NCI-H748 treated with DMSO at 0.1 percent for 48 hours (cell line): ENCODE results near the gene CHID1.

Experiments
- DNase-seq: peaks from one replicate; lab custom pipeline; 2025; lab: John Stamatoyannopoulos, UW

Gene CHID1

DNA sequence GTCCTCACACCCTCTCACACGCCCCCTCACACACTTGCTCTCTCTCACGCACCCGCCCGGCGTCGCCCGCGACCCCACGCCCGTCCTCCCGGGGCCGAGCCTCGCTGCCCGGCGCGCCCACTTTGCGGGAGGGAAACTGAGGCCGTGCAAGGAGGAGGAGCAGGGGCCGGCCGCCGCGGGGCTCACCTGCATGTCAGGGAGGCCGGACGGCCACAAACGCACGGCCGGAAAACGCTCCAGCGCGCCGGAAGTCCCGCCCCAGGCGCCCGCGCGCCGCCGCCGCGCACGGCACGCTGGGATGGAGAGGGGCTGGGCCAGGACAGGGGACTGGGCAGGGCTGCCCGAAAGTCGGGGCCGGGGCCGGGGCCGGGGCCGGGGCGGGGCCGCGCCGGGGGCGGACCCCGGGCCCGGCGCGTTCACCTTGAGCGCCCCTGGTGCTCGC, at the start of gene CHID1:
CHID1 (minus strand) TSS at position 222 of the 442 bp plus-strand sequence. CDS start 5,994 bp downstream, outside the sequence.
- DNase-seq, result peak; percentile 63

DNA sequence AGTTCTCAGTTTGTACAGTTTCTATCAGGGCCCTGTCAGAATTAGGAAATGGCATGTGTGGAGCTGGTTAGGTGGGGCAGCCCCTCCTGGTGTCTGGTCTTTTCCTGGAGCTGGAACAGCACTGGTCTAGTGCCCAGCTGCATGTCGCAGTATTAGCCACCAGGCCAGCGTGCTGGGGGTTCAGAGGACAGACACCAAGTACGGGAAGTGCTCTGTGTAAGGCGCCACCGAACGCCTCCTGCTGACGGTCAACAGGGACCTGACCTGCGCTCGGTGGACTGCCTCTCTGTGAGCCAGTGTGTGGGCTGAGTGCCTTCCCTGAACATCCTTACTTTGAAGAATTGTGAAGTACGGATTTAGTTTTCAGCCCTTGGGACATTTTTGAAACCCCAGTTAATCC, 49.0 kb upstream of the CHID1 start:
- no peak for DNase-seq

DNA sequence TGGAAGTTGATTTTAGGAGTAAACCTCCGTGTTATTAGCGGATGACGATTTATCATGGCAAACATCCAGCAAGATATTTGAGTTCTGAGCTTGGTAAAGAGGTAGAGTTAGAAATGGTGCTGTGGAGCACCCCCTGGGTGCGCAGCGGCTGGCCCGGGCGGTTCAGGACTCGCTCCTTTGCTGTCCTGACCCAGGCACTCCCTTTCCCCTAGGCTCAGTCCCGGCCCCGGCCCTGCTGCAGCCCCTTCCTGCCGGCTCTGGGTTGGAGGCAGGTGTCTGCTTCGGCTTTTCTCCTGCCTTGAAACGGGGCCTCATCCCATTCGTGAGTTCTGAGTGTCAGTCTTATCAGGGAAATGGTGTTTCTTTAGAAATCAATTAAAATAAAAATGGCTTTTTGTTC, 48.4 kb upstream of the CHID1 start:
- no peak for DNase-seq

DNA sequence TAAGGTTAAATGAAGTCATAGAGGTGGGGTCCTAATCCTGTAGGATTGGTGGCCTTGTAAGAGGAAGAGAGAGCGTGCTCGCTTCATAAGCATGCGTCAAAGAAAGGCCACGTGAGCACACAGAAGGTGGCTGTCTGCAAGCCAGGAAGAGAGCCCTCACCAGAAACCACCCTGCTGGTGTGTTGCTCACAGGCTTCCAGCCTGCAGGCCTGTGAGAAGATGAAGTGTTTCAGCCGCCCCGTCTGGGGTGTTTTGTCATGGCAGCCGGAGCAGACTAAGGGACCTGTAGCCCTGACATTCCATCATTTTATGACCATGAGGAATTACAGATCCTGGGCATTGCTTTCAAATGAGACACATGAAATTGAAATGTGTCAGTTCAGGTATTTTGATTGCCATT, 47.5 kb upstream of the CHID1 start:
- no peak for DNase-seq

DNA sequence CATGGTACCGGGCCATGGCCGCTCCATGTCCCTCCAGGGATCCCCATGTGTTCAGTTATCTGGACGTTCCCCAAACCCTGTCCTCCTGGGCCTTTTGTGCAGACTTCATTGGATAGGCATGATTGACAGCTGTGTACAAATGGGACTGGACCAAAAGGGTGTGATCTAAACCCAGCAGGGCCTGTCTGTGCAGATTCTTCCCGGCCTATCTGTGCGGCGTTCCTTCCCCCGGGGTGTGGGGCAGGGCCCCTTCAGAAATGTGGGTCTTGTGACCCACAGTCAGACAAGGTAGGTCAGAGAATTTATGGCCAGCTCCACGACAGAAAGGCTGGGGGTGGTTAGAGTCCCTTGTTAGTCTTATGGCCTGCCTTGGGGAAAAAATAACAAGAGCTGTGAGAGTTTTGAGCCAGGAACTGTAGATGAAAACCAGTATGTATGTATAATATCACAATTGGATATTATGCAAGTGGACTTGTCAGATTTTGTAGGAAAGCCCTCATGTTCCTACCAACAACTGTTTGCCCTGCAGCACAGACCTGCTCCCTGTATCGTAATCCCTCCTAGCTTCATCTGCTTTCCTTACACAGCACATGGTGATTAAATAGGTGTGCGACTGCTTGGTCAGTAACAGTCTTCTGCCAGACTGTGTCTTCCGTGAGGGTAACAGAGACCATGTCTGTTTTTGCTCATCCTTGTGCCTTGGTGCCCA, 46.8 kb upstream of the CHID1 start:
- DNase-seq, result no peak

DNA sequence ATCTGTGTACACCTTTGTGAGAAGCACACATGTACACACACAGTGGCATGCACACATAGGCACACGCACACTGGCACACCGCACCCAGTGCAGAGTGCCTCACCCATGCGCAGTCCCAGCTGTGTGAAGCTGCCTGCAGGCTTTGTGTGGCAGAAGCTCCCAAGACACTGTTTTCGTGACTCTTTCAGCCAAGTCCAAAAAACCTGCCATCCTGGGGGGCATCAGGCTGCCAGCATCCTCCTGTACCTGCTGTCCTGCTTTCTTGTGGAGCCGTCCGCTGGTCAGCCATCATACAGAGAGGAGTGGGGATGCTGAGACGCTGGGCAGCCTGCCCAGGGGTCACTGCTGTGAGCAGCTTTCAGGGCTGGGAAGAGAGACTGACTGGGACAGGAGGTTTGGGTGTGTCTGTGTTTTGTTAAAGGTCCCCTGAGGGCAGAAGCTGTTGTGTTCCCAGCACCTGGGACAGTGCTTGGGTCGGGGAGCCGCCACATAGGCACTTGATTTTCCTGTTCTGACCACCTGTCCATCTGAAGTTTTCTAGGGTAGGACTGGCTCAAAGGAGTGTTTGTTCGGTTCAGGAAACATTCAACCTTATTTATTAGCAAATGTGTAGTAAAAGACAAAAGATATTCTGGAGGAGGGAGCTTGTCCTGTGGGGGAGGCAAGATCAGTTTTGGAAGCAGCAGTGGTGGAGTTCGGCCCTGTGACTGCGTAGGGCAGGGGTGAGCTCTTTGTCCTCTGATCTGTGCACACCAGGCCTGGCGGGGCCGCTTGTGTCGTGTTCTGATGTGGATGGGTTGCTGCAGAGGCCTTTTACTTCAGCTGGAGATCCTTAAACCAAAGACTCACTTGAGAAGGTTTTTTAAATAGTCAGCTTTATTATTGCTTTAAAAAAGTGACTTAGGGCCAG, 44.8 kb upstream of the CHID1 start:
- DNase-seq, result no peak

DNA sequence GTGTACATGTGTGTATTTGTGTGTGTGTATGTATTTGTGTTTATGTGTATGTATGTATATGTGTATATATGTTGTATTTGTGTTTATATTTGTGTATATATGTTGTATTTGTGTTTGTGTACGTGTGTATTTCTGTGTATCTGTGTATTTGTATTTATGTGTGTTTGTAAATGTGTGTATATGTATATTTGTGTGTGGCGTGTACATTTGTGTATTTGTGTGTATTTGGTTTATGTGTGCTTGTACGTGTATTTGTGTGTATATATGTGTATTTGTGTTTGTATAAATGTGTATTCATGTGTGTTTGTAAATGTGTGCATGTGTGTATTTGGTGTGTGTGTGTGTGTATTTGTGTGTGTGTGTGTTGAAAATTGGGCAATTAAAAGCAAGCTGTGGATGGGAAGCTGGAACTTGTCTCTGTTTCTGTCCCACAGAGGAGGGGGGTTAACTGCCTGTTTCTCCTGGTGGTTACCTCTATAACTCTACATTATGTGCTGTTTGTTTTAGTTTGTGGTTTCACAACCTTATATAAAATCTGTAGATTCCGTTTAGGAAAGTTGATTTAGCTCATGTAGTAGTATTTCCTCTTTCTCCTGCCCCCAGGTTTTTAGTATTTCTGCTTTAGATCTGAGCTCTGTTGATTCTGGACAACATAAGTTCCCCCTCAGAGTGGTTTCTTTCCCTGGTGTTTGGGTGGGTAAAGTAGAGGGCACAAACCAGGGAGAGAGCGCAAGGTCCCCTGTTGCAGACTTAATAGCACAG, 44.0 kb upstream of the CHID1 start:
- no peak for DNase-seq

DNA sequence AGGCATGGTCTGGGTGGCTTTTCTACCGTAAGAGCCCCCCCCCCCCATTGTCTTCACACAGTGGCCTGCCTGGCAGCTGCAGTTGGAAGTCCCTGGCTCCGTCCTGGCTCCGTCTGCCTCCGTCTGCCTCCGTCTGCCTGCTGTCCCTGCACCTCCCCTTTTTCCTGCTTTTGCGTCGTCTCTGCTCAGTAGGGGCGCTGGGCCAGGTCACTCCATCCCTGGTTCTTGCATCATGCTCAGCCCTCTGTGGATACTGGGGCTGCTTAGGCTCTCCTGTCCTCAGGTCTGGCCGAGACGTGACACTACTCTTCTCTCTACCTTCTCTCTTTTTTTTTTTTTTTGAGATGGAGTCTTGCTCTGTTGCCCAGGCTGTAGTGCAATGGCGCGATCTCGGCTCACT, 42.9 kb upstream of the CHID1 start:
- no peak for DNase-seq

DNA sequence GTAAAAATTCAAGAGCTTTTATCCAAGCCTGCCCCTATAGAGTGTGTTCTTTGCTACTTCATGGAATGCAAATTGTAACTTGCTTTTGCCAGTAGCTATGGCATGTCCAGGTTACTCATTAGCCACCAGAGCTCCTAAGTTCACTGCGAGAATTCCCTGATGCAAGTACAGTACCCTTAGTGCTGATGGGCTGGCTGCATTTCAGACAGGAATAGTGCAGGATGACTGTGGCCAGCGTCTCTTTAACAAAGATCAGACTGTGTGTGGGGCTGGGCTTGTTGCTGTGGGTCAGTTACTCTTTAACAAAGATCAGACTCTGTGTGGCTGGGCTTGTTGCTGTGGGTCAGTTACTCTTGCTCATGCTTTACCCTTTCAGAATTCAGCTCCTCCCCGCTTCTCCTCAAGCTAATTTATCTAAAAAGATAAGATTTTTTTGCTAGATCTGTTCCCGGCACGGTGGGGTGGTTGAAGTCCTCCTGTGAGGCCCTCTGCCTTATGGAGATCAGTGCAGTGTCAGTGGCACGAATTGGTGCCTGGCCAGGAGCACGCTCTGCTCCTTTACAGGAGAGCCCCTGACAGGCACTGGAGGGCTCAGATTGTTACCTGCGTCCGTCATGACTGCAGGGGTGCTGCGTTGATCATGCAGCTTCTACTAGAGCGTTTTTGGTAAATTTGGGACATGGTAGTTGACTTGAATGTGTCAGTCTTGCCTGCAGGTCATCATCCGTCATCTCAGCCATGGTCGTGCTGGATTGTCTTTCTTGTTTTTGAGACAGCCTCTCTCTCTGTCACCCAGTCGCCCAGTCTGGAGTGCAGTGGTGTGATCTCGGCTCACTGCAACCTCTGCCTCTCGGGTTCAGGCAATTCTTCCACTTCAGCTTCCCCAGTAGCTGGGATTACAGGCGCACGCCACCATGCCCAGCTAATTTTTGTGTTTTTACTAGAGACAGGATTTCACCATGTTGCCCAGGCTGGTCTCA, 42.1 kb upstream of the CHID1 start:
- no peak for DNase-seq

DNA sequence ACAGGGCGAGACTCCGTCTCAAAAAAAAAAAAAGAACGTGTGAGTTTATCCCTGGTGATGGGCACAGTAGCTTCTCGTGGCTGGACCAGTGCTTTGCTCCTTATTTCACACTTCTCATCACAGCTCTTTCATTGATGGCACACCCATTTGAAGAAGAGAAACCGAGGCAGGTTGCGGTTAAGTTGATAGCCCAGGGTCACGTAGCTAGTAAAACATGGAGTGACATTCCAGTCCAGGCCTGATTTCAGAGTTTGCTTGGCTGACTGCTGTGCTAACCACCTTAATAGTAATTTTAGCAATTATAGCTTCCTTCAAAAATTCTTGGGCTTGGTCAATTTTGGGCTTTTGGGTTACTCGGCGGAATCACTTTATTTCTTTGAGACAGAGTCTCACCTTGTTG, 40.9 kb upstream of the CHID1 start:
- DNase-seq, result no peak

DNA sequence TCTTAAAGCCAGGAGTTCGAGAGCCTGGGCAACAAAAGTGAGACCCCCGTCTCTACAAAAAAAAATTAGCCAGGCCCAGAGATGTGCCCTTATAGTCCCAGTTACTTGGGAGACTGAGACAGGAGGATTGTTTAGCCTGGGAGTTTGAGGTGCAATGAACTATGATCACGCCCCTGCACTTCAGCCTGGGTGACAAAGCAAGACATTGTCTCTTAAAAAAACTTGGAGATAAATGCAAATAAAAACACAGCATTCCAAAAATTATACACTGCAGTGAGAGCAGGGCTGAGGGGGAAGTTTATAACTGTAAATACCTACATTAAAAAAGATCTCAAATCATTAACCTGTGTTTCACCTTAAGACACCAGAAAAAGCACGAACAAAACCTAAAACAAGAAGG, 37.1 kb upstream of the CHID1 start:
- DNase-seq, result no peak

DNA sequence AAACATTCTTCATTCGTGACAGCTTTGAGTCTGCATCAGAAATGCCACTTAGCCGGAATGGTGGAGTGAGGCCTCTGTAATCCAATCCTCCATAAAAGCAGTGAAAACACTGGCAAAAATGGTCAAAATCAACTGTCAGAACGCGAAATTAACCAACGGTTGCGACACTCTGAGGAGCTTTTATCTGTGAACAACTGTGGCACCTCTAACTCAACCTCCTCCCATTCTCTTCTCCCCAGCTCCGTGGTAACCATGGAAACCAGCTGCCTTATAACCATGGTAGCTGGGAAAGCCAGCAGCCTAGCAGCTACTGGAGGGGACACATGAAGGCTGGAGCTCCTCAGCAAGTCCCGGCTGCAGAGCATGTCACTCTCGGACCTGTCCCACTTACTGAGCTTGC, 35.4 kb upstream of the CHID1 start:
- no peak for DNase-seq

DNA sequence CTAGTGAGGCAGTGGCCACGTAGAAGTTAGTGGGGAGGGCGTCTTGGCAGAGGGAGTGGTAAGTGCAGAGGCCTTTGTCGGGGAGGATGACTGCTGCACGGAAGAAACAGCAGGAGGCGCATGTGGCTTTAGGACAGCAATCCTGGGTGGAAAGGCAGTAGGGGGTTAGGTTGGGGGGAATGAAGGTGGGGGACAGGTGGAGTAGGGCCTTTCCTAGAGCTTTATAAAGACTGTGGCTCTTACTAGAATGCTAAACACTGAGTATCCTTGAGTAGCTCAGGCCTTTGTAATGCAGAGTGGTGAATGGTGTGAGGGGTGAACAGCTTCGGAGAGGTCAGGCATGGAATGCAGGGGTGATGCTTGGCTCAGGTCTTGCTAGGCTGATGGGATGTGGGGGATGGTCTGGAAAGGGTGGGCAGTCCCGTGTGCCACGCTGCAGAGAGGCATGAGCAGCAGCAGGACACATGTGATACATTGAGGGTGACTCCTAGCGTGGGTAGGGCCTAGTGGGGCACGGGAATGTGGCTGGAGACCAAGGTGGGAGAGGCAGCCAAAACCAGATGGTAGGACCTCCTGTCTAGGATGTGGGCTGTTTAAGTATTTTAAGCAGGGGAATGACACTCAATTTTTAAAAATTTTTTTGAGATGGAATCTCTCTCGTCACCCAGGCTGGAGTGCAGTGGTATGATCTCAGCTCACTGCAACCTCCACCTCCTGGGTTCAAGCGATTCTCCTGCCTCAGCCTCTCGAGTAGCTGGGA, 34.3 kb upstream of the CHID1 start:
- no peak for DNase-seq

DNA sequence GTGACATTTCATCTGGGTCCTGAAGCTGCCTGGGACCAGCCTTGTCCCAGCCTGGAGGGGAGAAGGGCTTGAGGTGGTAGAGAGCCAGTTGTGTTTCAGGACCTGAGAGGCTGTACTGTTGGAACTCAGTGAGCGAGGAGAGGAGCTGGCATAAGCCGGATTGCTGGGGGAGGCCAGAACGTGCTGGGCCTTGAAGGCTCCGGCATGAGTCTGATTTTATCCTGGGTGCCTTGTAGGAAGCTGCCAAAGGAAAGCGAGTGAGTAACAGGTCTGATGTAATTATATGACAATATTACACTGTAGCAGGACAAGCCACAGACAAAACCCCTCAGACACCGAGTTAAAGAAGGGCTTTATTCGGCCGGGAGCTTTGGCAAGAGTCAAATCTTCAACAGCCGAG, 32.2 kb upstream of the CHID1 start:
- DNase-seq, result no peak

DNA sequence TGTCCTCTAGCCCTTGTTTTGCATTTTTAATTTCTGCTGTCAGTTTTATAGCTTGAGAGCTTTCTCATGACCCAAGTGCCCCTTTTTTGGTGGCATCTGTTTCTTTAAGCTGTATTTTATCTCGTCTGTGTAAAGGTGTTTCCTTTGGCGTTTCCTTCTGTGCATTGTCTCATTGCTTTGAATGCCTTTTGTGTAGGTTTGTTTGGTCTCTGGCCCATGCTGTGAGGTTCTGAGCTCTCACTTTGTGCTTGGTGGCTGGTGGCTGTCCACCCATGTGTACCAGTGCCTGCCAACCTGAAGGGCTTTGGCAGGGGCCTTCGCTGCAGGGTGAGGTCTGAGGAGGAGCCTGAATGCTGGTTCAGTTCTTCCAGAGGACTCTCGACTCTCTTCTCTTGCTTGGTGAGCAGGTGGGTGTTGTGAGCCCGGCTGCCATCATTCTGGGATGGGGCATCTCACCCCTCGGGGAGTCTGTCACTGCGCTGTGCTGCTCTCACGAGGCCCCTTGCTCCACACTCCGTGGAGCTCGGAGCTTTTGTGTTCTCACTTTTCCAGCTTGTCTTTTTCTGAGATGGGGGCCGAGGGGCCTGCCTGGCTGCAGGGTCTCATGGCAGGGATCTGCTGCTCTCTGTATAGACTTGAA, 30.0 kb upstream of the CHID1 start:
- DNase-seq, result no peak

DNA sequence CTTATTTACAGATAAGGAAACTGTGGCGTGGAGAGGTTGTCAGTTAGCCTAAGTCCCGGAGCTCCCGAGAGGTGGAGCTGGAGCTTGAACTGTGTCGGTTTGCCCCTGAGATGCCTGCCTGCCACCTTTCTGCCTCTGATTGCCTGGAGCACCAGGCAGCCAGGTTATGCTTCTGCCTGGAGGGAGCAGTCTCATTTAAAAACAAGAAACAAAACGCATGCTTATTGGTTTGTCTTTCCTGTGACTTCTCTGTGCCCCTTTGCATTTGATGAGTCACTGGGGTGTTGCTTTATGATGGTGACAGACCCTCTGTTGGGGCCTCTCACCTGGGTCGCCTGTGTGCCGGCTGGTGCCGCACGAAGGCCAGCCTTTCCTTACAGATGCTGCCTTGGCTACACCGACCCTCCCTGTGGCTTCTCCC, 27.2 kb upstream of the CHID1 start:
- no peak for DNase-seq

DNA sequence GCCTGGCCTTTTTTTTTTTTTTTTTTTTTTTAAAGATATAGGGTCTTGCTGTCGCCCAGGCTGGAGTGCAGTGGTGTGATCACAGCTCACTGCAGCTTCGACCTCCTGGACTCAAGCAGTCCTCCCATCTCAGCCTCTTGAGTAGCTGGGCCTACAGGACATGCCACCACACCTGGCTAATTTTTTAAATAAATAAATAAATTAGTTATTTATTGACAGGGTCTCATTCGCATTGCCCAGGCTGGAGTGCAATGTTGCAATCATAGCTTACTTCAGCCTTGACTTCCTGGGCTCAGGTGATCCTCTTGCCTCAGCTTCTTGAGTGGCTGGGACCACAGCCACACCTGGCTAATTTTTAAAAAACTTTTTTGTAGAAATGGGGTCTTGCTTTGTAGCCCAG, 25.6 kb upstream of the CHID1 start:
- DNase-seq, result no peak

DNA sequence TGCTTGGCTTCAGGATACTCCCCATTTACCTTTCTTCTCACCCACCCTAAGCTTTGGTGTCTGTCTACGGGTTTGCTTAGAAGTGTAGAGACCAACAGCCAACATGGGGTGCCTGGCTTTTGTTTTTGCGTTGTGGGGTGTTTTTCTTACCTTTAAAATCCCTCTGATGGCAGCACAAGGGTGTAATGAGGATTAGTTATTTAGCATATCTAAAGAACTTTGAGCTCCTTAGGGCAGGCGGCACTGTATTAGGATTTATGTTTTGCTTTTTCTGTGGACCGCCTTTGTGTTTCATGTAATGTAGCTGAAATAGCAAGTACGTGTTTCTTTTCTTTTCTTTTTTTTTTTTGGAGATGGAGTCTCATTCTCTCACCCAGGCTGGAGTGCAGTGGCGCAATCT, 23.9 kb upstream of the CHID1 start:
- no peak for DNase-seq

DNA sequence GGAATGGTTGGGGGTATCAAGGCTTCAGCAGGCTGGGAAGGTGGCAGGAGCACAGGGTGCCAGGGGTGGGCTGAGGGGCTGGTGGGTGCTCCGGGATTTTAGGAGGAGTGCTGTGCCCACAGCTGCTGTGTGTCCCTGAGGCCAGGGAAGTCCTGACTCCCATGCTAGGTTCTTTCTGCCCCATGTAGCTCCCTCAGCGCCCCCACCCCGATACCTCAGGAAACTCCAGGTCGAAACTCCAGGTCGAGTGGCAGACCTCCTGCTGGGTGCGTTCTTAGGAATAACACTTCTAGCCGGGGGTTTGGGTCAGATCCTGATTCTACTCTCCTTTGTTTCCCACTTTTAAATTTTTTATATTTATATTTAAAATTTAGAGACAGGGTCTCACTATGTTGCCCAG, 23.3 kb upstream of the CHID1 start:
- DNase-seq, result no peak
